ENCODE results near the gene GPX8.

GRCh38 chr5:55211184-55211874 is 51.4 kb downstream of the GPX8 start:
- no peak for TF ChIP-seq POLR2A (IDR thresholded peaks at IDR 0.05; ENCODE audit: low read depth, low read length)
- no peak for TF ChIP-seq SPI1 (IDR thresholded peaks at IDR 0.05; ENCODE audit: low read depth, low read length)
- TF ChIP-seq POLR2AphosphoS5 (IDR thresholded peaks at IDR 0.05; ENCODE audit: low read depth, low read length): no peak
- TF ChIP-seq TAF1 (IDR thresholded peaks at IDR 0.05; ENCODE audit: low read depth, low read length): no peak
- no peak for TF ChIP-seq POU2F2 (IDR thresholded peaks at IDR 0.05; ENCODE audit: low read depth, low read length)
- no peak for TF ChIP-seq PAX5 (IDR thresholded peaks at IDR 0.05; ENCODE audit: insufficient read depth, low read length, severe bottlenecking)
